HCT116 (cell line): ENCODE measurements around the gene DENND2D. TPM values are rescaled to one million over a fixed set of nuclear protein-coding genes. Genes with fewer than 3 reads are reported as not detected.

Experiments used
- ATAC-seq: fragments of 200-7000 bp; cut with Tn5 transposase; 2 replicates; pipeline ENCODE4 v1.9.1; 2020; ENCODE audit warnings: mild to moderate bottlenecking, moderate library complexity
- BruUV-seq: library from RNA; stranded (reverse); fragments of 400-500 nt; replicated peaks from 2 replicates; lab custom pipeline; 2021; lab: Mats Ljungman, UMichigan
- CTCF ChIA-PET: fragments of 300-600 bp; sonication (Branson Sonifier 250); formaldehyde crosslinking; loops from one replicate; lab custom pipeline; 2021; ENCODE audit warnings: antibody characterized with exemption; lab: Charles Lee
- POLR2A ChIA-PET: fragments of 300-600, 350-600 bp; sonication (Branson Sonifier 250); formaldehyde crosslinking; loops from one replicate; lab custom pipeline; 2021; ENCODE audit warnings: antibody characterized with exemption; lab: Charles Lee
- RAD21 ChIA-PET, 2 experiments: fragments of 300-600 bp; sonication (Branson Sonifier 250); formaldehyde crosslinking; loops; one replicate each; lab custom pipeline; 2023; ENCODE audit warnings: low total read pairs in 2 of 2; ENCODE audit not compliant: uncharacterized antibody in 2 of 2, unreplicated experiment in 2 of 2, low non-redundant PET in 1 of 2; lab: Charles Lee
- DNase-seq: peaks from one replicate; pipeline ENCODE4 v3.0.0-alpha.2; 2010; ENCODE audit warnings: low read depth, low spot score
- H2AFZ ChIP-seq: fragments of 200-600 bp; shearing (Covaris generic), sonication (generic); 2 replicates; pipeline ENCODE4 v1.6.1; 2017; ENCODE audit warnings: low read depth, mixed run types, mixed read lengths, antibody characterized with exemption, low read length; ENCODE audit not compliant: poor library complexity, severe bottlenecking
- H3K27ac ChIP-seq: 2 replicates; pipeline ENCODE4 v1.5.1; 2012; ENCODE audit warnings: low read depth, low read length
- H3K27me3 ChIP-seq: fragments of 200-600 bp; sonication (generic); 2 replicates; pipeline ENCODE4 v1.6.1; 2016; ENCODE audit warnings: mixed run types, low read length, mixed read lengths; ENCODE audit not compliant: insufficient read depth
- H3K36me3 ChIP-seq, 2 experiments: fragments of 200-500 bp in 1 of 2; fragments of 200-600 bp in 1 of 2; sonication (Bioruptor generic) in 1 of 2; sonication (generic) in 1 of 2; 2 replicates each; pipeline versions ENCODE4 v1.5.1 to v1.6.1; 2014 to 2016; ENCODE audit warnings: low read length in 2 of 2, inconsistent platforms in 1 of 2, mixed read lengths in 1 of 2, mixed run types in 1 of 2; ENCODE audit not compliant: insufficient read depth in 2 of 2, control insufficient read depth in 1 of 2
- H3K4me1 ChIP-seq, 2 experiments: fragments of 200-600 bp in 1 of 2; sonication (generic) in 1 of 2; 2 replicates each; pipeline versions ENCODE4 v1.5.1 to v1.6.1; 2012 to 2017; ENCODE audit warnings: low read length in 2 of 2, inconsistent platforms in 1 of 2, mild to moderate bottlenecking in 1 of 2, mixed read lengths in 1 of 2, mixed run types in 1 of 2, moderate library complexity in 1 of 2; ENCODE audit not compliant: insufficient read depth in 2 of 2, control insufficient read depth in 1 of 2
- H3K4me2 ChIP-seq: fragments of 200-600 bp; sonication (generic); 2 replicates; pipeline ENCODE4 v1.6.1; 2017; ENCODE audit warnings: mixed run types, low read length, mixed read lengths
- H3K4me3 ChIP-seq, 2 experiments: fragments of 200-600 bp in 1 of 2; sonication (generic) in 1 of 2; replicated peaks in 1 of 2; 2 replicates each; pipeline ENCODE4 v1.5.1; 2011 to 2016; ENCODE audit warnings: low read length in 2 of 2, control low read depth in 1 of 2, low read depth in 1 of 2, mild to moderate bottlenecking in 1 of 2, mixed read lengths in 1 of 2, mixed run types in 1 of 2
- H3K79me2 ChIP-seq: fragments of 200-600 bp; sonication (generic); 2 replicates; pipeline ENCODE4 v1.6.1; 2017; ENCODE audit warnings: mild to moderate bottlenecking, mixed run types, low read length, moderate library complexity, mixed read lengths; ENCODE audit not compliant: insufficient read depth
- H3K9ac ChIP-seq: fragments of 200-600 bp; sonication (generic); 2 replicates; pipeline ENCODE4 v1.6.1; 2016; ENCODE audit warnings: low read length, mixed read lengths
- H3K9me2 ChIP-seq: fragments of 200-600 bp; sonication (generic), shearing (Covaris generic); 2 replicates; pipeline ENCODE4 v1.6.1; 2017; ENCODE audit warnings: mixed run types, mild to moderate bottlenecking, moderate library complexity; ENCODE audit not compliant: insufficient read depth
- H3K9me3 ChIP-seq, 2 experiments: fragments of 200-500 bp in 1 of 2; fragments of 200-600 bp in 1 of 2; sonication (Bioruptor generic) in 1 of 2; sonication (generic) in 1 of 2; 2 replicates each; pipeline ENCODE4 v1.6.1; 2014 to 2017; ENCODE audit warnings: low read length in 2 of 2, mixed read lengths in 2 of 2, inconsistent platforms in 1 of 2, low read depth in 1 of 2, mild to moderate bottlenecking in 1 of 2, mixed run types in 1 of 2, moderate library complexity in 1 of 2; ENCODE audit not compliant: control insufficient read depth in 1 of 2, insufficient read depth in 1 of 2
- H4K20me1 ChIP-seq: fragments of 200-600 bp; sonication (generic), shearing (Covaris generic); 2 replicates; pipeline ENCODE4 v1.6.1; 2017; ENCODE audit warnings: mixed run types, mild to moderate bottlenecking, moderate library complexity; ENCODE audit not compliant: insufficient read depth
- ATF3 ChIP-seq: IDR thresholded peaks from 2 replicates; pipeline ENCODE4 v1.6.1; 2012
- CBX3 ChIP-seq: IDR thresholded peaks from 2 replicates; pipeline ENCODE4 v1.6.1; 2012; ENCODE audit warnings: low read depth
- CEBPB ChIP-seq: IDR thresholded peaks from 2 replicates; pipeline ENCODE4 v1.6.1; 2012; ENCODE audit warnings: low read depth
- CTCF ChIP-seq, 3 experiments: fragments of 200-600 bp in 1 of 3; sonication (generic) in 1 of 3; IDR thresholded peaks in 2 of 3; conservative IDR thresholded peaks in 1 of 3; 2 replicates each; pipeline ENCODE4 v1.5.1; 2012 to 2017; ENCODE audit warnings: low read depth in 2 of 3, low read length in 2 of 3, antibody characterized with exemption in 1 of 3, borderline replicate concordance in 1 of 3, control low read depth in 1 of 3, mild to moderate bottlenecking in 1 of 3, mixed read lengths in 1 of 3, mixed run types in 1 of 3, moderate library complexity in 1 of 3; ENCODE audit not compliant: insufficient read depth in 1 of 3
- EGR1 ChIP-seq: IDR thresholded peaks from 2 replicates; pipeline ENCODE4 v1.6.1; 2012; ENCODE audit warnings: low read depth
- ELF1 ChIP-seq: IDR thresholded peaks from 2 replicates; pipeline ENCODE4 v1.6.1; 2012; ENCODE audit warnings: low read depth, borderline replicate concordance
- EZH2 ChIP-seq: fragments of 200-600 bp; sonication (generic); IDR thresholded peaks from 2 replicates; pipeline ENCODE4 v1.6.1; 2017; ENCODE audit warnings: antibody characterized with exemption, mixed run types
- EZH2phosphoT487 ChIP-seq: fragments of 200-600 bp; IDR thresholded peaks from 2 replicates; pipeline ENCODE4 v1.6.1; 2018; ENCODE audit warnings: antibody characterized with exemption, borderline replicate concordance
- FOSL1 ChIP-seq: IDR thresholded peaks from 2 replicates; pipeline ENCODE4 v1.6.1; 2012; ENCODE audit warnings: low read depth
- JUND ChIP-seq: IDR thresholded peaks from 2 replicates; pipeline ENCODE4 v1.6.1; 2012
- MAX ChIP-seq: IDR thresholded peaks from 2 replicates; pipeline ENCODE4 v1.6.1; 2012
- POLR2AphosphoS5 ChIP-seq: IDR thresholded peaks from 2 replicates; pipeline ENCODE4 v1.6.1; 2011; ENCODE audit warnings: mild to moderate bottlenecking, low read depth, low read length, moderate library complexity
- REST ChIP-seq: IDR thresholded peaks from 2 replicates; pipeline ENCODE4 v1.6.1; 2012; ENCODE audit warnings: low read depth
- SIN3A ChIP-seq: IDR thresholded peaks from 2 replicates; pipeline ENCODE4 v1.6.1; 2012; ENCODE audit warnings: low read depth
- SP1 ChIP-seq: IDR thresholded peaks from 2 replicates; pipeline ENCODE4 v1.6.1; 2012; ENCODE audit warnings: low read depth
- SRF ChIP-seq: IDR thresholded peaks from 2 replicates; pipeline ENCODE4 v1.6.1; 2012; ENCODE audit warnings: low read depth
- TCF7L2 ChIP-seq: IDR thresholded peaks from 2 replicates; pipeline ENCODE4 v1.7.0; 2011; ENCODE audit warnings: borderline replicate concordance, inconsistent platforms; ENCODE audit not compliant: insufficient read depth, insufficient read length; ENCODE audit errors: extremely low read depth
- ZBTB33 ChIP-seq: IDR thresholded peaks from 2 replicates; pipeline ENCODE4 v1.6.1; 2011; ENCODE audit warnings: mild to moderate bottlenecking, low read length, moderate library complexity; ENCODE audit not compliant: insufficient replicate concordance; ENCODE audit errors: extremely low read depth
- ZNF274 ChIP-seq: fragments of 200-500 bp; sonication (Bioruptor generic); IDR thresholded peaks from 2 replicates; pipeline ENCODE4 v1.6.1; 2014; ENCODE audit warnings: mild to moderate bottlenecking, low read depth, low read length, inconsistent platforms
- intact Hi-C: fragments of 100-400 bp; cut with micrococcal nuclease; formaldehyde crosslinking; loops from 2 replicates; pipeline ENCODE4 v1.10.0; 2022
- total RNA-seq: library from RNA; stranded (reverse); gene quantifications from one replicate; pipeline ENCODE4 v1.2.1, GENCODE V29; 2021; ENCODE audit not compliant: unreplicated experiment

Gene DENND2D
- total RNA-seq, 1 experiment from 2014 or later = 31.9 TPM

DNA sequence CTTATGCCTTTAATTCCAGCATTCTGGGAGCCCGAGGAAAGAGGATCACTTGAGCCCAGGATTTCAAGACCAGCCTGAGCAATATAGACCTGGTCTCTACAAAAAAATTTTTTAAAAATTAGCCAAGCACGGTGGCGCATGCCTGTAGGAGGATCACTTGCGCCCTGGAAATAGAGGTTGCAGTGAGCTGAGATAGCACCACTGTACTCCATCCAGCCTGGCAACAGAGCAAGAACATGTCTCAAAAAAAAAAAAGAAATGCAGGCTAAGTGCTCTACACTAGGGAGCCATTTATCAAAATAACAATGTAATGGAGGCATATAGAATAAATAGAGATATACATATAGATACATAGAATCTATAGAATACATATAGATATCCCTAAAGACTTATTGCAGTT, 37.1 kb downstream of the DENND2D start:
- no peaks in the 10 kb centered on the region for H3K27me3 ChIP-seq
- no peaks in the 10 kb centered on the region; the same call in 1 of the 2 replicates for H4K20me1 ChIP-seq
- H3K4me1 ChIP-seq = no peaks in the 10 kb centered on the region
- no peaks in the 10 kb centered on the region for H3K9me2 ChIP-seq
- no TSS peak for BruUV-seq
- no peak overlapping the region for H3K4me2 ChIP-seq
- DNase-seq = no peak
- TF ChIP-seq ZBTB33 (no peak), ATF3 (no peak), SIN3A (no peak), SP1 (no peak), JUND (no peak), POLR2AphosphoS5 (no peak), CEBPB (no peak), EZH2phosphoT487 (no peak), SRF (no peak), ELF1 (no peak), EZH2 (no peak), CBX3 (no peak), FOSL1 (no peak), CTCF (IDR thresholded peaks at IDR 0.05 in 2 of 3, conservative IDR thresholded peaks at IDR 0.05 in 1 of 3; ENCODE audit: borderline replicate concordance in 1 of 3, insufficient read depth in 1 of 3, low read depth in 2 of 3, low read length in 2 of 3) (no peak), EGR1 (no peak), MAX (no peak), REST (no peak), TCF7L2 (no peak), ZNF274 (no peak)
- TF ChIP-seq, all 23 proteins: peak for 0
- H3K4me3 ChIP-seq = no peak overlapping the region
- peaks cover 23% of the 10 kb centered on the region for H3K79me2 ChIP-seq
- intact Hi-C loops = loop anchor here (2.0 kb wide), 1 partner anchor 21 kb away; no protein-coding TSS in a partner anchor
- ChIA-PET POLR2A (no interaction called here), CTCF (no interaction called here), RAD21 (no interaction called here)
- no peak overlapping the region for H3K9ac ChIP-seq
- no peaks in the 10 kb centered on the region for H3K9me3 ChIP-seq
- no peak for ATAC-seq
- no peak overlapping the region for H2AFZ ChIP-seq
- no peak overlapping the region for H3K27ac ChIP-seq
- H3K36me3 ChIP-seq = peaks cover 2 to 7% of the 10 kb centered on the region in 2 experiments; a peak in 3 of 4 replicates
